HG03520 (cell line): ENCODE results near the gene TCEA2.

Experiments used
- ATAC-seq: cut with Tn5 transposase; IDR thresholded peaks from one replicate; pipeline ENCODE4 v1.9.1; 2021; ENCODE audit warnings: mild to moderate bottlenecking, moderate library complexity; ENCODE audit not compliant: unreplicated experiment

Gene TCEA2

GRCh38 chr20:64090165-64090564 lies 27.2 kb downstream of the TCEA2 start:
- ATAC-seq = no peak

- no peak for ATAC-seq
Measured at GRCh38 chr20:64091340-64091739, 28.3 kb downstream of the TCEA2 start.

GRCh38 chr20:64091770-64092169 lies 28.8 kb downstream of the TCEA2 start:
- no peak for ATAC-seq

- ATAC-seq = no peak
Measured at GRCh38 chr20:64092258-64093012, 29.4 kb downstream of the TCEA2 start.

- no peak for ATAC-seq
Measured at GRCh38 chr20:64093013-64093503, 30.1 kb downstream of the TCEA2 start.

- no peak for ATAC-seq
Measured at GRCh38 chr20:64095455-64095854, 32.5 kb downstream of the TCEA2 start.

GRCh38 chr20:64095927-64096326 lies 32.9 kb downstream of the TCEA2 start:
- no peak for ATAC-seq

GRCh38 chr20:64096535-64096934 lies 33.5 kb downstream of the TCEA2 start:
- ATAC-seq = no peak

- no peak for ATAC-seq
Measured at GRCh38 chr20:64098471-64099013, 35.5 kb downstream of the TCEA2 start.

GRCh38 chr20:64099086-64099786 lies 36.2 kb downstream of the TCEA2 start:
- ATAC-seq = no peak

- no peak for ATAC-seq
Measured at GRCh38 chr20:64099880-64100565, 37.0 kb downstream of the TCEA2 start.

GRCh38 chr20:64100566-64100888 lies 37.5 kb downstream of the TCEA2 start:
- ATAC-seq = no peak

- ATAC-seq = no peak
Measured at GRCh38 chr20:64100946-64101688, 38.1 kb downstream of the TCEA2 start.

GRCh38 chr20:64101731-64102621 lies 39.0 kb downstream of the TCEA2 start:
- no peak for ATAC-seq

- ATAC-seq = no peak
Measured at GRCh38 chr20:64102647-64103354, 39.8 kb downstream of the TCEA2 start.

GRCh38 chr20:64103871-64104666 lies 41.1 kb downstream of the TCEA2 start:
- ATAC-seq = no peak

GRCh38 chr20:64104667-64105451 lies 41.9 kb downstream of the TCEA2 start:
- no peak for ATAC-seq
